A549 treated with CpdA at 1 μM for 4 hours (cell line): ENCODE data around the gene NR1H4. TPM values are rescaled to one million over a fixed set of nuclear protein-coding genes. Genes with fewer than 3 reads are reported as not detected.

Experiments
- total RNA-seq: library from RNA; stranded (reverse); fragments of 200-300 nt; extraction: Qiagen RNA extraction; gene quantifications from 5 replicates; pipeline ENCODE4 v1.2.3, GENCODE V29; 2022; ENCODE audit warnings: low read depth

The NR1H4 gene
- total RNA-seq: 0.05 to 0.23 TPM (median 0.09 TPM) in 3 of 5 replicates, not detected in the others

DNA sequence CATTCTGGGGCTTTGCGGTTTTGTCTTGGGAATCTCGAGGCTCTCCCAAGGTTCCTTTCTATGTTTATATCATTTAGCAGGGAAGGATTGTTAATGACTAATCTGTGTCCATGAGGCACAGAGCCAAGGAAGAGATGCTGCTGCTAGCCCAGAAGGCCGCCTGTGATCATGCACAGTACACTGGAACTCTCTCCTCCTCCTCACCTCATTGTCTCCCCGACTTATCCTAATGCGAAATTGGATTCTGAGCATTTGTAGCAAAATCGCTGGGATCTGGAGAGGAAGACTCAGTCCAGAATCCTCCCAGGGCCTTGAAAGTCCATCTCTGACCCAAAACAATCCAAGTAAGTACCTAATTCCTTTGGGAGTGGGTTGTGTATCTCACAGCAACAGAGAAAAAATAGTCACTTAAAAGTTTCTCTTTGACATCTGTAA lies at the start of gene NR1H4:
NR1H4 (plus strand) TSS at position 151 of the 435 bp plus-strand sequence. CDS start 19,458 bp downstream, outside the sequence.

DNA sequence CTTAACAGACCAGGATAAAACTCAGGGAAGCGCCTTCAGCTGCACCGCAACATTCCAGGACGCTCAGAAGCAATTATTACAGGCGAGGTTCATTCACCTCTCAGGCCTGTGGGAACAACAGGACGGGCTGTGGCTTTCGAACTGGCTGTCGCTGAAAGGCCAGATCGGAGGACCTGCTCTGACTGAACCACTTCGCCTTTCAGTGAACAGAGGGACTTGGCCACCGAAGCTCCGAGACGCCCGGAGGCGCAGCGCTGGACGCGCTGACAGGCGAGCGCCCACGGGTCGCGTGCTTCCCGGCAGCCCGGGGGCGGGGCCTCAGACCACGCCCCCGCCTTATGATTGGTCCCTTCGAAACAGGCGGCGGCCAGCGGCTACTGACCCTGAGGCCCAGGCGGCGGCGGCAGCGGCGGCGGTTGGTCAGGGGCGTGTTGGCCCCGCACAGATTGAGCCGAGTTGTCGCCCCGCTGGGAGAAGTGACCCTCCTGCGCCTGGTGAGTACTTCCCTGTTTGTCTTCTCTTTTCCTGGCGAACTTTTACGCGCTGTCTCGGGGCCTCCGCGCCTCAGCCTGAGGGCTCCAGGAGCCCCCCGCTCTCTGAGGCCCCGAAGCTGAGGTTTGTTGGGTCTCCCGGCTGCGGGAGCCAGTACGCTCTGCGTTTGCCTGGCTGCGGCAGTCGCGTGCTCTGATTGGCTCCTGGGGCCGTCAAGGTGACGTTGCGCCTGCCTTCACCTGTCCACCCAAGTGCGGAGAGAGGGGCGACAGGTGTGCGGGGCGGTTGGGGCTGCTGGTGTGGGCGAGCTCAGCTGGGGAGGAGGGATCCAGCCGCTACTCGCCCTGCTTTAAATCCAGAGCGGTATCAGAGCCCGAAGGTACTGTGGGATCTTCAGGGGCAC lies 99.9 kb downstream of the NR1H4 start, which contains the start of gene GAS2L3:
GAS2L3 (plus strand) TSS at position 393 of the 895 bp plus-strand sequence. CDS start 21,221 bp downstream, outside the sequence.

Other genes starting within 250 kb of the NR1H4 start
- 1.3 to 2.2 TPM (median 1.5 TPM) in 5 replicates for gene DEPDC4, start 206.8 kb upstream of the NR1H4 start, total RNA-seq
- 16.7 to 22.6 TPM (median 20.4 TPM) in 5 replicates for gene SCYL2, start 206.7 kb upstream of the NR1H4 start, total RNA-seq
- not detected in 5 replicates for gene SLC17A8, start 116.8 kb upstream of the NR1H4 start, total RNA-seq
- gene GAS2L3, start 99.8 kb downstream of the NR1H4 start, total RNA-seq: 7.0 to 10.2 TPM (median 8.4 TPM) in 5 replicates